ENCODE measurements around the gene PLA2G4D. TPM values are rescaled to one million over a fixed set of nuclear protein-coding genes. Genes with fewer than 3 reads are reported as not detected.

PLA2G4D gene
- total RNA-seq, 1 donor from 2014 or later: not detected

Other genes starting within 250 kb of the PLA2G4D start
- gene SPTBN5, start 200.5 kb downstream of the PLA2G4D start, total RNA-seq: 35.0 TPM
- gene EHD4, start 122.0 kb downstream of the PLA2G4D start, total RNA-seq: 27.3 TPM
- gene PLA2G4E, start 73.5 kb downstream of the PLA2G4D start, total RNA-seq: not detected
- gene PLA2G4F, start 62.1 kb upstream of the PLA2G4D start, total RNA-seq: not detected
- 60.4 TPM for gene VPS39, start 113.7 kb upstream of the PLA2G4D start, total RNA-seq
- 57.6 TPM for gene GANC, start 178.6 kb upstream of the PLA2G4D start, total RNA-seq
- 71.6 TPM for gene TMEM87A, start 178.9 kb upstream of the PLA2G4D start, total RNA-seq